ENCODE results near the gene NDOR1.

- no peak for TF ChIP-seq EZH2phosphoT487 (IDR thresholded peaks at IDR 0.05; ENCODE audit: borderline replicate concordance, low read length)
- no peak for TF ChIP-seq CTCF (IDR thresholded peaks at IDR 0.05; ENCODE audit: low read depth, low read length, poor library complexity, severe bottlenecking)
Observed at GRCh38 chr9:137184881-137185660, 20.4 kb upstream of the NDOR1 start.
